ENCODE measurements around the gene RABGAP1L. TPM values are rescaled to one million over a fixed set of nuclear protein-coding genes. Genes with fewer than 3 reads are reported as not detected.
A peak's percentile ranks its signal among the peaks of the same experiment; 100 is the strongest.

Gene RABGAP1L
- total RNA-seq, 4 donors from 2014 or later, result 70.5 to 100 (median 92.6) TPM

GRCh38 chr1:174740249-174740968, 581.1 kb downstream of the RABGAP1L start:
- no peak for TF ChIP-seq POLR2A (IDR thresholded peaks at IDR 0.05)
- TF ChIP-seq, protein P1, sequence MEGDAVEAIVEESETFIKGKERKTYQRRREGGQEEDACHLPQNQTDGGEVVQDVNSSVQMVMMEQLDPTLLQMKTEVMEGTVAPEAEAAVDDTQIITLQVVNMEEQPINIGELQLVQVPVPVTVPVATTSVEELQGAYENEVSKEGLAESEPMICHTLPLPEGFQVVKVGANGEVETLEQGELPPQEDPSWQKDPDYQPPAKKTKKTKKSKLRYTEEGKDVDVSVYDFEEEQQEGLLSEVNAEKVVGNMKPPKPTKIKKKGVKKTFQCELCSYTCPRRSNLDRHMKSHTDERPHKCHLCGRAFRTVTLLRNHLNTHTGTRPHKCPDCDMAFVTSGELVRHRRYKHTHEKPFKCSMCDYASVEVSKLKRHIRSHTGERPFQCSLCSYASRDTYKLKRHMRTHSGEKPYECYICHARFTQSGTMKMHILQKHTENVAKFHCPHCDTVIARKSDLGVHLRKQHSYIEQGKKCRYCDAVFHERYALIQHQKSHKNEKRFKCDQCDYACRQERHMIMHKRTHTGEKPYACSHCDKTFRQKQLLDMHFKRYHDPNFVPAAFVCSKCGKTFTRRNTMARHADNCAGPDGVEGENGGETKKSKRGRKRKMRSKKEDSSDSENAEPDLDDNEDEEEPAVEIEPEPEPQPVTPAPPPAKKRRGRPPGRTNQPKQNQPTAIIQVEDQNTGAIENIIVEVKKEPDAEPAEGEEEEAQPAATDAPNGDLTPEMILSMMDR (IDR thresholded peaks at IDR 0.05), result no peak
- Histone ChIP-seq H3K27me3 (no peaks in the 10 kb centered on the region), H3K27ac (no peak overlapping the region), H3K9me3 (no peaks in the 10 kb centered on the region), H3K36me3 (no peaks in the 10 kb centered on the region), H3K4me3 (replicated peaks in 1 of 3) (no peak overlapping the region), H3K4me1 (no peaks in the 10 kb centered on the region)
- 79 to 84% methylated on average over 2 of the region's 2 CpGs for WGBS, 2 donors
- intact Hi-C loops (cut with DNase I), result loop anchor here (5.0 kb wide), 1 partner anchor 473 kb away; no protein-coding TSS in a partner anchor
- no peak for DNase-seq

GRCh38 chr1:174742805-174743653, 583.7 kb downstream of the RABGAP1L start:
- DNase-seq, result no peak
- Histone ChIP-seq H3K27ac (no peak overlapping the region), H3K27me3 (no peaks in the 10 kb centered on the region), H3K36me3 (no peaks in the 10 kb centered on the region), H3K4me3 (replicated peaks in 1 of 3) (no peak overlapping the region), H3K9me3 (no peaks in the 10 kb centered on the region), H3K4me1 (no peaks in the 10 kb centered on the region)
- 84 to 85% methylated on average over 3 of the region's 3 CpGs for WGBS, 2 donors
- intact Hi-C loops (cut with DNase I), result loop anchor here (5.0 kb wide), 1 partner anchor 476 kb away; no protein-coding TSS in a partner anchor
- TF ChIP-seq, protein P1 (IDR thresholded peaks at IDR 0.05), result no peak
- TF ChIP-seq POLR2A (IDR thresholded peaks at IDR 0.05), result no peak

GRCh38 chr1:174743654-174744561, 584.6 kb downstream of the RABGAP1L start:
- WGBS, 2 donors, result 24 to 26% methylated on average over 4 of the region's 4 CpGs
- no peaks in the 10 kb centered on the region for H3K4me1 ChIP-seq
- H3K27me3 ChIP-seq, result no peaks in the 10 kb centered on the region

GRCh38 chr1:174744886-174745285, 585.6 kb downstream of the RABGAP1L start:
- WGBS, 2 donors, result 81 to 82% methylated on average over 2 of the region's 2 CpGs
- no peaks in the 10 kb centered on the region for H3K27me3 ChIP-seq
- no peaks in the 10 kb centered on the region for H3K36me3 ChIP-seq
- H3K4me1 ChIP-seq, result no peaks in the 10 kb centered on the region
- intact Hi-C loops (cut with DNase I), result loop anchor here (5.0 kb wide), 1 partner anchor 478 kb away; no protein-coding TSS in a partner anchor
- no peak for DNase-seq
- no peak for TF ChIP-seq POLR2A (IDR thresholded peaks at IDR 0.05)
- TF ChIP-seq, protein P1 (IDR thresholded peaks at IDR 0.05), result no peak
- H3K27ac ChIP-seq, result no peak overlapping the region
- no peaks in the 10 kb centered on the region for H3K9me3 ChIP-seq
- no peak overlapping the region for H3K4me3 ChIP-seq (replicated peaks in 1 of 3)

More at GRCh38 chr1:174743654-174744561, 584.6 kb downstream of the RABGAP1L start:
- intact Hi-C loops (cut with DNase I), result loop anchor here (5.0 kb wide), 1 partner anchor 477 kb away; no protein-coding TSS in a partner anchor
- H3K9me3 ChIP-seq, result no peaks in the 10 kb centered on the region
- no peak for DNase-seq
- no peaks in the 10 kb centered on the region for H3K36me3 ChIP-seq
- H3K4me3 ChIP-seq (replicated peaks in 1 of 3), result no peak overlapping the region
- H3K27ac ChIP-seq, result no peak overlapping the region
- TF ChIP-seq, protein P1 (IDR thresholded peaks at IDR 0.05), result peak; percentile 21 to 81 (median 54)
- no peak for TF ChIP-seq POLR2A (IDR thresholded peaks at IDR 0.05)

Data from thyroid gland (tissue), 4 donors.